ENCODE results near the gene PITPNC1. TPM values are rescaled to one million over a fixed set of nuclear protein-coding genes. Genes with fewer than 3 reads are reported as not detected.
"Not testable (repeated sequence)": the region's sequence is repeated elsewhere in the genome, so short reads cannot be mapped to it uniquely, and the experiment has no call there.

The PITPNC1 gene
- total RNA-seq, 1 experiment from 2014 or later, result 6.3 TPM

DNA sequence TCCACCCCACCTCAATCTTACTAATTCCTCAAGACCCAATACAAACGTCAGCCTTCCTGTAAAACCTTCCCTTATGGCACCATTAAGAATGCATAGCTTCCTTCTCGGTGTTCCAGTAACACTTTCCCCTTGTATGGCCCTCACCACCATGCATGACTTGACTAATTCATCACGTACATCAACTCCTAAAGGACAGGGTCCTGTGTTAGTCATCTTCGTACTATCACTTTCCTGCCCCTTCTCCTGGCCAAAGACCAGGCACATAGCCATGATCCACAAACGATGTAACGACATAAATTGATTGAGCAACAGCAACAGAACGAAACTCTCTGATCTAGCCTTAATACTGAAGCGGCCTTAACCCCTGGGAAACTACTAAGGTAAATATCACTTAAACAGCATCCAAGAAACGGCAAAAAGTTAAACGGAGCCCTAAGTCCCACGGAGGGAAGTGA is 11.3 kb upstream of the PITPNC1 start:
- DNase-seq (ENCODE audit: low read depth), result peak; percentile 36
- in situ Hi-C loops (cut with HindIII; ENCODE audit: low pct_unique_long_range_greater_than_20kb, low sequenced_read_pairs), result no loop called here

DNA sequence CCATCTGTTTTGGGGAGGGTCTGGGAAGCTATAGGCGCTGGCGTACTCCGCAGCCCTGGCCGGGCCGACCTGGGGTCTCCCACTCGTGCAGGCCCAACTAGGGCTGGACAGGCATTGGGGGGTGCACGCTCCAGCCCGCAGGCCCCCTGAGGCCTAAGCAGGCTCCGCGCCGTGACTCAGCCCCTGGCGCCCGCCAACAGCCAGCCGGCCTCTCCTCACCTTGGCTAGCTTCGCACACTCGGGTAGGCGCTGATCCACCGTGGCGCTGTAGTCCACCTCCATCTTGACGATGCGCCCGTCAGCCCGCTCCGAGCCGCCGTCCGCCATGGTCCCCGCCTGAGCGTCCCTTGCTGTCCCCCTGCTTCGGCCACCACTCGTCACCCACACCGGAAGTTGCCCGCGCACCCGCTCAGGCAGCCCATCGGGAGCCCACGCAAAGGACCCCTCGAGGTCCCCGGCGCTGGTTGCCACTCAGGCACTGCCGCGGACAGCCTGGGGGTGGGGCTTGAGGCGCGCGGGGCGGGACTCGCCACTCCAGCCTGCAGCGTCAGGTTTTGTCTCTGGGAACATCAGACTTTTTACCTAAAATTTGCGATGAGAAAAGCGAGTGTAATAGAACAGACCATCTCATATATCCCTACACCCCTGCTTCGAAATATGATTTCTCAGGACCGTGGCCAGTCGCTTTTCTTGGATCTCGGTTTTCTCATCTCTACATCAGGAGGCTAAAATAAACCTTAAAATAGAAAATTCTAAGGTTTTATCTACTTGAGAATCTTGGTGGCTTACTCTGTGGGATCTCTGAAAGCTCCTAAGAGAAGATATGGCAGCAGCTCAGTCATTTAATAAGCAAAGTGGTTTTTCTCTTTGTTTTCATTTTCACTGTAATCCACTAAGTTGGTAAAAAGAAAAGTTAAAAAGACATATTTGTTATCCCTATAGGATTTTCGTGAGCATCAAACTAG is 10.6 kb upstream of the PITPNC1 start, which contains the start of gene PSMD12:
Gene PSMD12, minus strand, starts transcription at position 385 of the 965 bp plus-strand sequence. Its CDS starts 58 bp downstream, at position 327.
- peak; percentile 86 for DNase-seq (ENCODE audit: low read depth)
- in situ Hi-C loops (cut with HindIII; ENCODE audit: low pct_unique_long_range_greater_than_20kb, low sequenced_read_pairs), result no loop called here

- in situ Hi-C loops (cut with HindIII; ENCODE audit: low pct_unique_long_range_greater_than_20kb, low sequenced_read_pairs), result no loop called here
- no peak for DNase-seq (ENCODE audit: low read depth)
Observed at GRCh38 chr17:67369676-67370075, 7.4 kb upstream of the PITPNC1 start.

GRCh38 chr17:67372751-67373150 is 4.3 kb upstream of the PITPNC1 start:
- in situ Hi-C loops (cut with HindIII; ENCODE audit: low pct_unique_long_range_greater_than_20kb, low sequenced_read_pairs), result no loop called here
- no peak for DNase-seq (ENCODE audit: low read depth)

GRCh38 chr17:67374329-67375053 is 2.6 kb upstream of the PITPNC1 start:
- in situ Hi-C loops (cut with HindIII; ENCODE audit: low pct_unique_long_range_greater_than_20kb, low sequenced_read_pairs), result no loop called here

DNA sequence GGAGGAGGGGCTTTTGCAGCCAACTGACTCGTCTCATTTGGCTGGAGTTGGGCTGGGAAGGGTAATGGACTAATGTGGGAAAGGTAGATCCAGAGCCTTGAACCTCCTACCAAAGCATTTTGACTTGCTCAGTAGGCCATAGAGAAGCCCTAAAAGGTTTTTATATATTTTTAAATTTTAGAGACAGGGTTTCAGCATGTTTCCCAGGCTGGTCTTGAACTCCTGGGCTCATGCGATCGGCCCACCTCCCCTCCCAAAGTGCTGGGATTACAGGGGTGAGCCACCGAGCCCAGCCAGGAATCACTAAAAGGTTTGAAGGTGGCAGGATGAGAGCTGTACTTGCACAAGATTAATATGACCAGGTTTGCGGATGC is 2.0 kb upstream of the PITPNC1 start:
- in situ Hi-C loops (cut with HindIII; ENCODE audit: low pct_unique_long_range_greater_than_20kb, low sequenced_read_pairs), result no loop called here
- DNase-seq (ENCODE audit: low read depth), result no peak

More at GRCh38 chr17:67374329-67375053, 2.6 kb upstream of the PITPNC1 start:
- peak; percentile 74 for DNase-seq (ENCODE audit: low read depth)

DNA sequence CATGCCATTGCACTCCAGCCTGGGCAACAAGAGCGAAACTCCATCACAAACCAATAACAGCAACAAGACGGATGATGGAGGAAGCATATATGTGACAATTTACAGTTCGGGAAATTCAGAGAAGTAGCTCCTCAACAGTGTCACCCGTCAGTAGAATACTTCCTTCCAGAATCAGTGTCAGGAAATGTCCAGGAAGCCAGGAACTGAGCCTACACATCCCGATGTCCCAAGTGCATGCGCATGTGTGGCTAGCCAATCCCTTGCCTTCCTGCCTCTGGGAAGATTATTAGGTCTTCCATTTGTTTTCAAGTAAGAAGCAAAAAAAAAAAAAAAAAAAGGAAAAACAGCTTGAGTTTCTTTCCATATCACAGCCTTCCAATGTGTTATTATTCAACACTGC is 1.4 kb upstream of the PITPNC1 start:
- in situ Hi-C loops (cut with HindIII; ENCODE audit: low pct_unique_long_range_greater_than_20kb, low sequenced_read_pairs), result no loop called here
- DNase-seq (ENCODE audit: low read depth), result no peak

DNA sequence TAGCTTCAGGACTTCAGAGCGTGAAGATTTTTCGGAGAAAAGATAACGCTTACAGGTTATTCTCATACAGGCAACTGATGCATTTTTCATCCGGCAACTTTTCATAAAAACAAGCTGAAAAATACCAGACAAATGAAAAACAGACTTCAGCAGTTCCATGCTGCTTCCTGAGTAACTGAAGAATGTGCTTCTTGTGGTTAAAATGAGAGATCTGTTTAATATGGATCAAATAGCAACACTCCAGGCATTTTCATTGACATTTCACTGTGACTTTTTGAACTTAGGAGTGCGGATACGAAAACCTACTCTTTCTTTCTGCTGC is 705 bp upstream of the PITPNC1 start:
- DNase-seq (ENCODE audit: low read depth), result no peak
- in situ Hi-C loops (cut with HindIII; ENCODE audit: low pct_unique_long_range_greater_than_20kb, low sequenced_read_pairs), result no loop called here

DNA sequence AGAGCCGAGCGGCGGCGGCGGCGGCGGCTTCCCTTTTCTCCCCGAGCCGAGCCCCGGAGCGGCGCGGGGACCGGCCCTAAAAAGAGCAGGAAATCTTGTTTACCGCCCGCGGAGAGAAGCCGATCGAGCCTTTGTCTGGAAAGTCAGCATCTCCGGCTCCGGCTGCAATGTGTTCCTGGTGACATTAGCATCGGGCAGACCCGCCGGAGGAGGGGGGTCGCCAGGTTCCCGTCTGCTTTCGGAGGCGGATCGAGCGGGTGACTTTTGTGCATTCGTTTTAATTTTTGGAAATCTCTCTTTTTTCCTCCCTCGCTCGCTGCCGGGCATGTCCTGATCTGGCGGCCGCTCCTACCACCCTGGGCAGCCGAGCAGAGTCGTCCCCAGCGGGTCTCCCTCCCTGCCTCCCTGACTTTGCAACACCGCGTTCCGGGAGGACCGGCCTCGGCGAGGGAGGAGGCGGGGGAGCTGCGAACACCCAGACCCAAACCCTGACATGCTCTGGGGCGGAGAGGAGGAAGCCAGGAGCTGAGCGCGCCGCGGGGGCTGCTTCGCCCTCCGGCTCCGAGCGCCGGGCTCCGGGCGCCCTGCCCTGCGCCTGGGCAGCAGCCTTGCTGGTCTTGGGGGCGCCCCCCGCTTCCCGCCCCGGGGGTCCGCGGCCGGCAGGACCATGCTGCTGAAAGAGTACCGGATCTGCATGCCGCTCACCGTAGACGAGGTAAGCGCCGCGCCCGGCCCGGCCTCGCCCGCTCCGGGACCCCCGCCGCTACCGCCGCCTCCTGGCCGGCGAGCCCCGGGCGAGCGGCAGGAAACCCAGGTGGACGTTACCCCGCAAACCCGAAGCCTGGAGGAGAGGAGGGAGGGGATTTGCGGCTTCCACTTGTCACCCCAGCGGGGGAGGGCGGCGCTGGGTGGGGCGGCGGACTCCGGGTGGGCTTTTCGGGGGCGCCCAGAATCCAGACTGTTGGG is 690 bp downstream of the PITPNC1 start:
- peak; percentile 54 for DNase-seq (ENCODE audit: low read depth)
- in situ Hi-C loops (cut with HindIII; ENCODE audit: low pct_unique_long_range_greater_than_20kb, low sequenced_read_pairs), result no loop called here

DNA sequence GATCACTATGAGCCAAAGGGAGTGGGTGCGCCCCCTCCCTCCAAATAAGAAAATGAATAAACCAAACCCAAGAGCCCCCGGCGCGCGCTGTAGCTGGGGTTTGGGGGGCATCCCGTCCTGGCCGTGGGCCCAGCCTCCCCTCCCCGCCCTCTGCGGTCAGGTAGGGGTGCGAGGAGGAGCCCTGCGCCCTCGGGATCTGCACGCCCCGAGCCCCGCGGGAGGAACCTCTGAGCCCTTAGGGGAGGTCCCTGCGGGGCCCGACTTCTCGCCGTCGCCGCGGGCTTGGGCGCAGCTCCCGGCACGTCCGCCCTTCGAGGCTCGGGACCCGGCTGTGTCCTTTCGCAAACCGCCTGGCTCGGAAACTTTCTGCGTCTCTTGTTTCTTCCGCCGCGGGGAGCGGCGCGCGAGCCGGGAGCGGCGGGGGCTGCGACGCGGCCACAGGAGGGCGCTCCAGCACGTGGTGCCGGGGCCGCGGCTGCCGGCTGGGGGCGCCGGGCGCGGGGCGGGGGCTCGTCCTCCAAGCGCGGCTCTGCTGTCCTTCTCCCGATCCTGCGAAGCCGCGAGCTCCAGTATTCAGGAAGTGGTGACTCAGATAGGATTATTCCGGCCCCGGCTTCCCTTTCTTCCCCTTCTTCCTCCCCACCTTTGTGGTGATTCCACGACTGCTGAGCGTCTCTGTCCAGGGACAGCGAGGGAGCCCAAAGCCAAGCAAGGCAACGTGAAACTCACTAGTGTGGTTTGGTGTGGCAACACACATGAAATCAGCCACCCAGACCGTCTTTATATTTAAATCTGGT is 1.6 kb downstream of the PITPNC1 start:
- DNase-seq (ENCODE audit: low read depth), result peak; percentile 74
- in situ Hi-C loops (cut with HindIII; ENCODE audit: low pct_unique_long_range_greater_than_20kb, low sequenced_read_pairs), result no loop called here

GRCh38 chr17:67379251-67379630 is 2.2 kb downstream of the PITPNC1 start:
- no peak for DNase-seq (ENCODE audit: low read depth)
- in situ Hi-C loops (cut with HindIII; ENCODE audit: low pct_unique_long_range_greater_than_20kb, low sequenced_read_pairs), result no loop called here

DNA sequence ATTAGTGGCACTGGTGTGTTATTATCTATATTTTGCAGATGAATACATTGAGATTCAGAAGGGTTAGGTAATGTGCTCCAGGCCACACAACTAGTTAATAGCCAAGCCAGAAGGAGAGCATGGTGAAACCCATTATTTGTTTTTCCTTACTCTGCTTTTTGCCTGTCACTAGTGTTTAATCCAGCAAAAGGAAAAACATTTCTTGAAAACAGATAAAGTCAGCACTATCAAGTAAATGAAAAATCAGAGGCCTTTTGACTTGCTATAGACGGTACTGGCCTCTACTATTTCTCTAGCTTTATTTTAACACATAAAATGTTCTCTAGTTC is 4.8 kb downstream of the PITPNC1 start:
- DNase-seq (ENCODE audit: low read depth), result no peak
- in situ Hi-C loops (cut with HindIII; ENCODE audit: low pct_unique_long_range_greater_than_20kb, low sequenced_read_pairs), result no loop called here

DNA sequence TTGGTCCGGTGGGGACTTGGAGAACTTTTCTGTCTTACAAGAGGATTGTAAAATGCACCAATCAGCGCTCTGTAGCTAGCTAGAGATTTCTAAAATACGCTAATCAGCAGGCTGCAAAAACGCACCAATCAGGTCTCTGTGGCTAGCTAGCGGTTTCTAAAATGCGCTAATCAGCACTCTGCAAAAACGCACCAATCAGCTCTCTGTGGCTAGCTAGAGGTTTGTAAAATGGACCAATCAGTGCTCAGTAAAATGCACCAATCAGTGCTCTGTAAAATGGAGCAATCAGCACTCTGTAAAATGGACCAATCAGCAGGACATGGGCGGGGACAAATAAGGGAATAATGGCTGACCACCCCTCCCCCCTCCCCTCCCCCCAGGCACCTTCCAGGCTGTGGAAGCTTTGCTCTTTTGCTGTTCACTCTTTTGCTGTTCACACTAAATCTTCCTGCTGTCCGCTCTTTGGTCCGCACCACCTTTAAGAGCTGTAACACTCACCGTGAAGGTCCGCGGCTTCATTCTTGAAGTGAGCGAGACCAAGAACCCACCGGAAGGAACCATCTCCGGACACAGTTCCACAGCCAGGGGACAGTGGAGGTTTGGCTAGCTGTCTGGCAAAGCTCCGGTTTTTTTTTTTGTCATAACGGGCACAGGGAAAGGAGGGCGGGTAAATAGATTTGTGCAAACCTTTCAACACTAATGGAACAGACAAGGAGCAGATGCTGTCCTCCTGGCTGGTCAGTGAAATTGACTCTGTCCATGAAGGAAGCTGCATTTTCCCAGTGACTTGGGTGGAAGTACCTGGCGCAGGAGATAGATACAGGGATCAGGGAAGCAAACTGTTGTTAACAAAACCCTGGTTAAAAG is 8.3 kb downstream of the PITPNC1 start:
- no peak for DNase-seq (ENCODE audit: low read depth)
- in situ Hi-C loops (cut with HindIII; ENCODE audit: low pct_unique_long_range_greater_than_20kb, low sequenced_read_pairs), result no loop called here

GRCh38 chr17:67386965-67387551 is 10.0 kb downstream of the PITPNC1 start:
- peak; percentile 58 for DNase-seq (ENCODE audit: low read depth)
- in situ Hi-C loops (cut with HindIII; ENCODE audit: low pct_unique_long_range_greater_than_20kb, low sequenced_read_pairs), result no loop called here

DNA sequence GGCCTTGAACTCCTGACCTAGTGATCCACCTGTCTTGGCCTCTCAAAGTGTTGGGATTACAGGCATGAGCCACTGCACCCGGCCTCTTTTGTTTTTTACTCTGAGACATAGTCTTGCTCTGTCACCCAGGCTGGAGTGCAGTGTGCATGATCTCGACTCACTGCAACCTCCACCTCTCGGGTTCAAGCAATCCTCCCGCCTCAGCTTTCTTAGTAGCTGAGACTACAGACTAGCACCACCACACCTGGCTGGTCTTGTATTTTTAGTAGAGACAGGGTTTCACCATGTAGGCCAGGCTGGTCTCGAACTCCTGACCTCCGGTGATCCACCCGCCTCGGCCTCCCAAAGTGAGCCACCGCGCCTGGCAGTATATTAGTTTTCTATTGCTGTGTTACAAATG is 11.5 kb downstream of the PITPNC1 start:
- DNase-seq (ENCODE audit: low read depth); in situ Hi-C loops (cut with HindIII; ENCODE audit: low pct_unique_long_range_greater_than_20kb, low sequenced_read_pairs): not testable (repeated sequence)

- no peak for DNase-seq (ENCODE audit: low read depth)
- in situ Hi-C loops (cut with HindIII; ENCODE audit: low pct_unique_long_range_greater_than_20kb, low sequenced_read_pairs), result no loop called here
Observed at GRCh38 chr17:67388986-67389385, 11.9 kb downstream of the PITPNC1 start.

All from Caki2 (cell line).